KG1 (cell line): ENCODE measurements around the gene SUMO4.

Experiments
- DNase-seq: peaks from one replicate; lab custom pipeline; 2025; lab: John Stamatoyannopoulos, UW

Gene SUMO4

GRCh38 chr6:149389509-149390297 lies 10.4 kb upstream of the SUMO4 start:
- no peak for DNase-seq

GRCh38 chr6:149392093-149392492 lies 8.0 kb upstream of the SUMO4 start:
- DNase-seq: no peak

- DNase-seq: no peak
Observed at GRCh38 chr6:149392535-149392934, 7.5 kb upstream of the SUMO4 start.

- no peak for DNase-seq
Observed at GRCh38 chr6:149393002-149393679, 6.9 kb upstream of the SUMO4 start.

GRCh38 chr6:149395185-149395584 lies 4.9 kb upstream of the SUMO4 start:
- no peak for DNase-seq

- no peak for DNase-seq
Observed at GRCh38 chr6:149397384-149397783, 2.7 kb upstream of the SUMO4 start.

GRCh38 chr6:149403534-149403933 lies 3.5 kb downstream of the SUMO4 start:
- no peak for DNase-seq

GRCh38 chr6:149405823-149406765 lies 6.0 kb downstream of the SUMO4 start:
- no peak for DNase-seq

GRCh38 chr6:149409617-149410016 lies 9.6 kb downstream of the SUMO4 start:
- DNase-seq: no peak

- DNase-seq: no peak
Observed at GRCh38 chr6:149410557-149410956, 10.5 kb downstream of the SUMO4 start.

GRCh38 chr6:149414009-149414408 lies 13.9 kb downstream of the SUMO4 start:
- no peak for DNase-seq

- no peak for DNase-seq
Observed at GRCh38 chr6:149414821-149415220, 14.8 kb downstream of the SUMO4 start.

- DNase-seq: no peak
Observed at GRCh38 chr6:149419696-149420404, 19.8 kb downstream of the SUMO4 start.

- no peak for DNase-seq
Observed at GRCh38 chr6:149421132-149421531, 21.1 kb downstream of the SUMO4 start.

GRCh38 chr6:149422581-149422980 lies 22.5 kb downstream of the SUMO4 start:
- no peak for DNase-seq

GRCh38 chr6:149423964-149424440 lies 23.9 kb downstream of the SUMO4 start:
- no peak for DNase-seq

- DNase-seq: no peak
Observed at GRCh38 chr6:149425224-149425623, 25.2 kb downstream of the SUMO4 start.

- no peak for DNase-seq
Observed at GRCh38 chr6:149425754-149426153, 25.7 kb downstream of the SUMO4 start.

- DNase-seq: no peak
Observed at GRCh38 chr6:149428606-149429005, 28.5 kb downstream of the SUMO4 start.

- DNase-seq: no peak
Observed at GRCh38 chr6:149429427-149430360, 29.6 kb downstream of the SUMO4 start.
